Caki2 (cell line): ENCODE data around the gene RNF180. TPM values are rescaled to one million over a fixed set of nuclear protein-coding genes. Genes with fewer than 3 reads are reported as not detected.

ENCODE experiments used
- total RNA-seq: library from RNA; depleted of rRNA; stranded (reverse); fragments of >200 nt; shearing (Covaris generic); gene quantifications from 2 replicates; pipeline ENCODE4 v1.2.3, GENCODE V29; 2014; ENCODE audit warnings: low replicate concordance; rRNA removed

Gene RNF180
- total RNA-seq, 1 experiment from 2014 or later = not detected

Other genes with a start within 250 kb of the RNF180 start
- not detected in 2 replicates for gene HTR1A, start 203.4 kb upstream of the RNF180 start, total RNA-seq